ENCODE results near the gene DISC1.

The DISC1 gene

DNA sequence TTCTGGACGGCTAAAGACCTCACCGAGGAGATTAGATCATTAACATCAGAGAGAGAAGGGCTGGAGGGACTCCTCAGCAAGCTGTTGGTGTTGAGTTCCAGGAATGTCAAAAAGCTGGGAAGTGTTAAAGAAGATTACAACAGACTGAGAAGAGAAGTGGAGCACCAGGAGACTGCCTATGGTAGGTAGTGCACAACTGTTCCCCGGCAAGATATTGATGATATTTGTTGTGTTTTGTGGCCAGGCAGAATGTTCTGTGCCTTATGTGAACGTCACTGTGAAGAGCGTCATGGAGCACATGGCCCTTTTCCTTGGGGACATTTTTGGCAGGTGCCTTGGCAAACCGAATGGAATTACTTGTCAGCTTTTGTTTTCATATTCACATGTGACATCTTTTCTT, 191.7 kb downstream of the DISC1 start:
- H3K4me3 ChIP-seq (ENCODE audit: low read length in 2 of 2): no peak overlapping the region
- H2BK5ac ChIP-seq (ENCODE audit: low read length): no peak overlapping the region
- no peaks in the 10 kb centered on the region for H3K36me3 ChIP-seq (replicated peaks in 1 of 2; ENCODE audit: control insufficient read depth in 2 of 2, insufficient read depth in 2 of 2, low read length in 2 of 2)
- H4K8ac ChIP-seq (ENCODE audit: low read depth, low read length): no peak overlapping the region
- H3K79me1 ChIP-seq (ENCODE audit: low read depth, low read length): no peaks in the 10 kb centered on the region
- no peak overlapping the region for H3K23ac ChIP-seq (ENCODE audit: low read depth, low read length, poor library complexity)
- H2BK120ac ChIP-seq (ENCODE audit: low read depth, low read length): no peak overlapping the region
- H3K4me1 ChIP-seq (ENCODE audit: control insufficient read depth in 2 of 2, insufficient read depth in 1 of 2, low read depth in 1 of 2, low read length in 2 of 2): no peaks in the 10 kb centered on the region
- H3K4ac ChIP-seq (ENCODE audit: low read length): no peak overlapping the region
- H3K18ac ChIP-seq (ENCODE audit: low read length): no peak overlapping the region
- no peaks in the 10 kb centered on the region for H3K9me3 ChIP-seq (replicated peaks in 1 of 2; ENCODE audit: control insufficient read depth in 2 of 2, insufficient read depth in 1 of 2, low read depth in 1 of 2, low read length in 2 of 2)
- no peak for DNase-seq (ENCODE audit: low spot score)
- WGBS, 2 donors (ENCODE audit: extremely low coverage in 2 of 2, insufficient read length in 2 of 2, insufficient replicate concordance in 1 of 2): no CpG with 5 or more reads among the region's 6 CpGs
- H3K4me2 ChIP-seq (ENCODE audit: insufficient read depth, low read length, poor library complexity, severe bottlenecking): no peak overlapping the region
- no peak overlapping the region for H2AK5ac ChIP-seq (ENCODE audit: low read depth, low read length)
- no peak overlapping the region for H3K27ac ChIP-seq (replicated peaks; ENCODE audit: low read length)
- no peak overlapping the region for H2BK12ac ChIP-seq (ENCODE audit: low read length)
- no peak overlapping the region for H2AFZ ChIP-seq (ENCODE audit: low read length)
- no peak overlapping the region for H3K9ac ChIP-seq (ENCODE audit: low read depth, low read length, poor library complexity)
- H3K27me3 ChIP-seq (ENCODE audit: control insufficient read depth in 3 of 3, insufficient read depth in 3 of 3, low read depth in 1 of 3, low read length in 3 of 3): no peaks in the 10 kb centered on the region
- no peak overlapping the region for H2BK15ac ChIP-seq (ENCODE audit: low read length)
- no peak overlapping the region for H4K91ac ChIP-seq (ENCODE audit: low read depth, low read length, poor library complexity)
- no peak overlapping the region for H3K14ac ChIP-seq (ENCODE audit: low read length)

DNA sequence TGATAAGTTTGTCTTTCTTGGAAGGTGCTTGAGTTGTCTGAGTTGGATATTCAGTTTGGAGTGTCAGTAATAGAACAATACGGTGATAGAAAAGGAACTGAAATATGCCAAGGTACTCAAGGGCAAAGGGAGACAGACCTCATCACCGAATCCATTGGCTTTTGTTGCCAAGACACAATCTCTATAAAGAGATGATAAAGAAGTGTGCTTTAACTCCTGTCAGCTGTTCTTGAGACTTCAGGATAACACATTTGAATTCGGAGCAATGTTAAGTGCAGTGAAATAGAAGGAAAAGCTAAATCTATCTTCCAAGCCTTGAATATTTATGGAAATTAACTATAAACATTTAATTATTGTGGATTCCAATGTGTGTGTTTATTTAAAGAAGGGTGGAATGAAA, 194.7 kb downstream of the DISC1 start:
- Histone ChIP-seq H4K8ac (ENCODE audit: low read depth, low read length) (no peak overlapping the region), H2BK12ac (ENCODE audit: low read length) (no peak overlapping the region), H2AFZ (ENCODE audit: low read length) (no peak overlapping the region), H3K4me2 (ENCODE audit: insufficient read depth, low read length, poor library complexity, severe bottlenecking) (no peak overlapping the region), H3K79me1 (ENCODE audit: low read depth, low read length) (no peaks in the 10 kb centered on the region), H3K4me1 (ENCODE audit: control insufficient read depth in 2 of 2, insufficient read depth in 1 of 2, low read depth in 1 of 2, low read length in 2 of 2) (no peaks in the 10 kb centered on the region), H3K23ac (ENCODE audit: low read depth, low read length, poor library complexity) (no peak overlapping the region), H3K27ac (replicated peaks; ENCODE audit: low read length) (no peak overlapping the region), H3K18ac (ENCODE audit: low read length) (no peak overlapping the region), H3K27me3 (ENCODE audit: control insufficient read depth in 3 of 3, insufficient read depth in 3 of 3, low read depth in 1 of 3, low read length in 3 of 3) (no peaks in the 10 kb centered on the region), H2BK120ac (ENCODE audit: low read depth, low read length) (no peak overlapping the region), H2AK5ac (ENCODE audit: low read depth, low read length) (no peak overlapping the region), H3K36me3 (replicated peaks in 1 of 2; ENCODE audit: control insufficient read depth in 2 of 2, insufficient read depth in 2 of 2, low read length in 2 of 2) (no peaks in the 10 kb centered on the region), H2BK15ac (ENCODE audit: low read length) (no peak overlapping the region), H4K91ac (ENCODE audit: low read depth, low read length, poor library complexity) (no peak overlapping the region), H3K4me3 (ENCODE audit: low read length in 2 of 2) (no peak overlapping the region), H3K9me3 (replicated peaks in 1 of 2; ENCODE audit: control insufficient read depth in 2 of 2, insufficient read depth in 1 of 2, low read depth in 1 of 2, low read length in 2 of 2) (no peaks in the 10 kb centered on the region), H3K4ac (ENCODE audit: low read length) (no peak overlapping the region), H3K14ac (ENCODE audit: low read length) (no peak overlapping the region), H3K9ac (ENCODE audit: low read depth, low read length, poor library complexity) (no peak overlapping the region), H2BK5ac (ENCODE audit: low read length) (no peak overlapping the region)
- WGBS, 2 donors (ENCODE audit: extremely low coverage in 2 of 2, insufficient read length in 2 of 2, insufficient replicate concordance in 1 of 2): no CpG with 5 or more reads among the region's 3 CpGs
- DNase-seq (ENCODE audit: low spot score): no peak

DNA sequence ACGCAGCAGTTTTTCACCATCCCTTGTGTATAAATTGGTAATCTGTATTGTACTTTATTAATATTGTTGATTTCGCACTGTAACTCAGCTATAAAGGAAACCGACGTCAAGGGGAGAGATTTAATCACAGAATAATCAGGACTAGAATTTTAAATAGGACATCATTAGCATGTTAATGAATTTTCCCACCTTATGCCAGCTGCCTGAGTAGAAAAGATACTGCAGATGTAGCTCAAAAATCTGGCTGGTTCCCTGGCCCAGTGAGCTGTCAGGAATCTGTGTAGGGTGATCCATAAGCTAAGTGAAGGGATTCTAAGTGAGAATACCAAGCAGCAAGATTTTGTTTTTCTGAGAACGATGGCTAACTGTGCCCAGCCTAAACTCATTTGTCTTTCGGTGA, 195.5 kb downstream of the DISC1 start:
- H2AK5ac ChIP-seq (ENCODE audit: low read depth, low read length): no peak overlapping the region
- H3K9me3 ChIP-seq (replicated peaks in 1 of 2; ENCODE audit: control insufficient read depth in 2 of 2, insufficient read depth in 1 of 2, low read depth in 1 of 2, low read length in 2 of 2): no peaks in the 10 kb centered on the region
- no peak overlapping the region for H4K8ac ChIP-seq (ENCODE audit: low read depth, low read length)
- no peak overlapping the region for H3K9ac ChIP-seq (ENCODE audit: low read depth, low read length, poor library complexity)
- H3K14ac ChIP-seq (ENCODE audit: low read length): no peak overlapping the region
- whole genome bisulfite sequencing, 2 donors (ENCODE audit: extremely low coverage in 2 of 2, insufficient read length in 2 of 2, insufficient replicate concordance in 1 of 2): no CpG with 5 or more reads among the region's 6 CpGs
- H3K4me2 ChIP-seq (ENCODE audit: insufficient read depth, low read length, poor library complexity, severe bottlenecking): no peak overlapping the region
- H3K27ac ChIP-seq (replicated peaks; ENCODE audit: low read length): no peak overlapping the region
- no peak overlapping the region for H3K4ac ChIP-seq (ENCODE audit: low read length)
- no peak overlapping the region for H4K91ac ChIP-seq (ENCODE audit: low read depth, low read length, poor library complexity)
- no peaks in the 10 kb centered on the region for H3K27me3 ChIP-seq (ENCODE audit: control insufficient read depth in 3 of 3, insufficient read depth in 3 of 3, low read depth in 1 of 3, low read length in 3 of 3)
- no peaks in the 10 kb centered on the region for H3K79me1 ChIP-seq (ENCODE audit: low read depth, low read length)
- H3K18ac ChIP-seq (ENCODE audit: low read length): no peak overlapping the region
- H2BK120ac ChIP-seq (ENCODE audit: low read depth, low read length): no peak overlapping the region
- H3K36me3 ChIP-seq (replicated peaks in 1 of 2; ENCODE audit: control insufficient read depth in 2 of 2, insufficient read depth in 2 of 2, low read length in 2 of 2): no peaks in the 10 kb centered on the region
- no peaks in the 10 kb centered on the region for H3K4me1 ChIP-seq (ENCODE audit: control insufficient read depth in 2 of 2, insufficient read depth in 1 of 2, low read depth in 1 of 2, low read length in 2 of 2)
- DNase-seq (ENCODE audit: low spot score): no peak
- no peak overlapping the region for H2AFZ ChIP-seq (ENCODE audit: low read length)
- H3K23ac ChIP-seq (ENCODE audit: low read depth, low read length, poor library complexity): no peak overlapping the region
- no peak overlapping the region for H2BK12ac ChIP-seq (ENCODE audit: low read length)
- no peak overlapping the region for H2BK15ac ChIP-seq (ENCODE audit: low read length)
- H2BK5ac ChIP-seq (ENCODE audit: low read length): no peak overlapping the region
- H3K4me3 ChIP-seq (ENCODE audit: low read length in 2 of 2): no peak overlapping the region

DNA sequence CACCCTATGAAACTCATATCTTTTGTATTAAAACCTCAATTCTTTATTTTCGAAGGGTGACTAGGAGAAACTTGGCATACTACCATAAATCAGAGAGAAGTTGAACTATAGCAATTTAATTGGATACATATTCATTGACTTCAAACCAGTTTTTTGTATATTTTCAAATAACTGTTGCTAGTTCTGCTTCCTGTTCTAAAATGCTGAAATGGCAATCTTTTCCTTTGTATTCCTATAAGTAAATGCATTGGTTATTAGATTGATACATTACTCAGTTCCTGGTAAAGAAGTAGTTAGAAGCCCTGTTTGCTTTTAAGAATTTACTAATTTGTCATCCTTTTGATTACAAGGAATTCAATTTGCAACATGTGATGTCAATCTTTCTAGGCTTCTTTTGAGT, 200.0 kb downstream of the DISC1 start:
- Histone ChIP-seq H2BK120ac (ENCODE audit: low read depth, low read length) (no peak overlapping the region), H3K9ac (ENCODE audit: low read depth, low read length, poor library complexity) (no peak overlapping the region), H2BK15ac (ENCODE audit: low read length) (no peak overlapping the region), H3K4me1 (ENCODE audit: control insufficient read depth in 2 of 2, insufficient read depth in 1 of 2, low read depth in 1 of 2, low read length in 2 of 2) (no peaks in the 10 kb centered on the region), H3K27ac (replicated peaks; ENCODE audit: low read length) (no peak overlapping the region), H4K91ac (ENCODE audit: low read depth, low read length, poor library complexity) (no peak overlapping the region), H3K23ac (ENCODE audit: low read depth, low read length, poor library complexity) (no peak overlapping the region), H3K18ac (ENCODE audit: low read length) (no peak overlapping the region), H3K4ac (ENCODE audit: low read length) (no peak overlapping the region), H3K4me2 (ENCODE audit: insufficient read depth, low read length, poor library complexity, severe bottlenecking) (no peak overlapping the region), H2AFZ (ENCODE audit: low read length) (no peak overlapping the region), H3K27me3 (ENCODE audit: control insufficient read depth in 3 of 3, insufficient read depth in 3 of 3, low read depth in 1 of 3, low read length in 3 of 3) (no peaks in the 10 kb centered on the region), H4K8ac (ENCODE audit: low read depth, low read length) (no peak overlapping the region), H3K36me3 (replicated peaks in 1 of 2; ENCODE audit: control insufficient read depth in 2 of 2, insufficient read depth in 2 of 2, low read length in 2 of 2) (no peaks in the 10 kb centered on the region), H2BK5ac (ENCODE audit: low read length) (no peak overlapping the region), H2AK5ac (ENCODE audit: low read depth, low read length) (no peak overlapping the region), H3K79me1 (ENCODE audit: low read depth, low read length) (no peaks in the 10 kb centered on the region), H3K14ac (ENCODE audit: low read length) (no peak overlapping the region), H3K4me3 (ENCODE audit: low read length in 2 of 2) (no peak overlapping the region), H3K9me3 (replicated peaks in 1 of 2; ENCODE audit: control insufficient read depth in 2 of 2, insufficient read depth in 1 of 2, low read depth in 1 of 2, low read length in 2 of 2) (no peaks in the 10 kb centered on the region), H2BK12ac (ENCODE audit: low read length) (no peak overlapping the region)
- no peak for DNase-seq (ENCODE audit: low spot score)
- WGBS, 2 donors (ENCODE audit: extremely low coverage in 2 of 2, insufficient read length in 2 of 2, insufficient replicate concordance in 1 of 2): no CpG with 5 or more reads among the region's 1 CpG

All from neuronal stem cell (in vitro differentiated cells).